Tibial nerve (tissue), 3 donors: Measurements from ENCODE around the gene OR1F1.
"Not testable (repeated sequence)": the region's sequence is repeated elsewhere in the genome, so short reads cannot be mapped to it uniquely, and the experiment has no call there.

ENCODE experiments used
- CTCF ChIP-seq, 5 experiments: fragments of 200-600 bp in 3 of 5; fragments of 450-650 bp in 2 of 5; sonication (generic) in 3 of 5; IDR thresholded peaks; one replicate each; pipeline ENCODE4 v1.5.1; 2016 to 2019; ENCODE audit warnings: antibody characterized with exemption in 5 of 5, mild to moderate bottlenecking in 3 of 5, moderate library complexity in 2 of 5
- POLR2A ChIP-seq, 2 donors: fragments of 450-650 bp; IDR thresholded peaks; one replicate each; pipeline ENCODE4 v1.6.1; 2017; ENCODE audit warnings: antibody characterized with exemption in 2 of 2, mild to moderate bottlenecking in 2 of 2, moderate library complexity in 2 of 2

GRCh38 chr16:3168729-3169128 lies 19.3 kb upstream of the OR1F1 start:
- not testable (repeated sequence) for TF ChIP-seq POLR2A, CTCF (IDR thresholded peaks at IDR 0.05)
